ENCODE measurements around the gene HIC2. TPM values are rescaled to one million over a fixed set of nuclear protein-coding genes. Genes with fewer than 3 reads are reported as not detected.

HIC2 gene
- total RNA-seq, 2 experiments from 2014 or later = 9.2 to 11.3 TPM

GRCh38 chr22:21443735-21444421 is 26.7 kb downstream of the HIC2 start:
- H3K4me2 ChIP-seq (ENCODE audit: low read length) = no peak overlapping the region
- H3K27ac ChIP-seq (ENCODE audit: low read depth, low read length, poor library complexity, severe bottlenecking) = no peak overlapping the region
- intact Hi-C loops (cut with micrococcal nuclease; ENCODE audit: unreplicated experiment) = no loop called here
- no peaks in the 10 kb centered on the region for H3K79me2 ChIP-seq (ENCODE audit: insufficient read depth, low read depth, low read length)
- no peak overlapping the region for H3K4me3 ChIP-seq (ENCODE audit: low read depth, low read length, poor library complexity, severe bottlenecking)
- BruUV-seq (replicated peaks) = no TSS peak
- DNase-seq (ENCODE audit: low spot score) = no peak
- no peaks in the 10 kb centered on the region for H4K20me1 ChIP-seq (ENCODE audit: insufficient read depth, low read length)
- POLR2A ChIA-PET = no interaction called here
- H2AFZ ChIP-seq (ENCODE audit: low read length) = no peak overlapping the region
- TF ChIP-seq EZH2phosphoT487 (IDR thresholded peaks at IDR 0.05; ENCODE audit: borderline replicate concordance, low read depth, low read length) = no peak
- TF ChIP-seq CTCF (conservative IDR thresholded peaks at IDR 0.05; ENCODE audit: low read length) = no peak
- no peaks in the 10 kb centered on the region for H3K9me2 ChIP-seq (ENCODE audit: insufficient read depth, low read length)
- no peaks in the 10 kb centered on the region for H3K4me1 ChIP-seq (ENCODE audit: insufficient read depth, low read length, poor library complexity, severe bottlenecking)
- CTCF ChIA-PET (ENCODE audit: unreplicated experiment) = no interaction called here
- H3K36me3 ChIP-seq (ENCODE audit: insufficient read depth, low read length) = peaks cover 13% of the 10 kb centered on the region
- no peaks in the 10 kb centered on the region for H3K9me3 ChIP-seq (ENCODE audit: low read length)

GRCh38 chr22:21444701-21445436 is 27.7 kb downstream of the HIC2 start:
- Histone ChIP-seq H3K79me2 (ENCODE audit: insufficient read depth, low read depth, low read length) (no peaks in the 10 kb centered on the region), H3K4me2 (ENCODE audit: low read length) (no peak overlapping the region), H3K4me1 (ENCODE audit: insufficient read depth, low read length, poor library complexity, severe bottlenecking) (no peaks in the 10 kb centered on the region), H3K4me3 (ENCODE audit: low read depth, low read length, poor library complexity, severe bottlenecking) (no peak overlapping the region), H3K9me3 (ENCODE audit: low read length) (no peaks in the 10 kb centered on the region), H3K9me2 (ENCODE audit: insufficient read depth, low read length) (no peaks in the 10 kb centered on the region), H3K27ac (ENCODE audit: low read depth, low read length, poor library complexity, severe bottlenecking) (no peak overlapping the region), H3K36me3 (ENCODE audit: insufficient read depth, low read length) (peaks cover 13% of the 10 kb centered on the region), H2AFZ (ENCODE audit: low read length) (no peak overlapping the region), H4K20me1 (ENCODE audit: insufficient read depth, low read length) (no peaks in the 10 kb centered on the region)
- ChIA-PET POLR2A (no interaction called here), CTCF (ENCODE audit: unreplicated experiment) (no interaction called here)
- intact Hi-C loops (cut with micrococcal nuclease; ENCODE audit: unreplicated experiment) = no loop called here
- no peak for DNase-seq (ENCODE audit: low spot score)
- TF ChIP-seq EZH2phosphoT487 (IDR thresholded peaks at IDR 0.05; ENCODE audit: borderline replicate concordance, low read depth, low read length) = no peak
- no peak for TF ChIP-seq CTCF (conservative IDR thresholded peaks at IDR 0.05; ENCODE audit: low read length)
- no TSS peak for BruUV-seq (replicated peaks)

All from OCI-LY7 (cell line).